Stimulated activated CD4-positive, alpha-beta T cell treated with anti-CD3 and anti-CD28 coated beads, Interleukin-1b, Interleukin-23, amount 100 ng/mL, for 4 hours (primary cell): ENCODE data around the gene KNCN.

ENCODE experiments used
- DNase-seq, 2 donors: peaks; one replicate each; pipeline ENCODE4 v3.0.0-alpha.2; 2020; ENCODE audit warnings: low read depth in 2 of 2

The KNCN gene

DNA sequence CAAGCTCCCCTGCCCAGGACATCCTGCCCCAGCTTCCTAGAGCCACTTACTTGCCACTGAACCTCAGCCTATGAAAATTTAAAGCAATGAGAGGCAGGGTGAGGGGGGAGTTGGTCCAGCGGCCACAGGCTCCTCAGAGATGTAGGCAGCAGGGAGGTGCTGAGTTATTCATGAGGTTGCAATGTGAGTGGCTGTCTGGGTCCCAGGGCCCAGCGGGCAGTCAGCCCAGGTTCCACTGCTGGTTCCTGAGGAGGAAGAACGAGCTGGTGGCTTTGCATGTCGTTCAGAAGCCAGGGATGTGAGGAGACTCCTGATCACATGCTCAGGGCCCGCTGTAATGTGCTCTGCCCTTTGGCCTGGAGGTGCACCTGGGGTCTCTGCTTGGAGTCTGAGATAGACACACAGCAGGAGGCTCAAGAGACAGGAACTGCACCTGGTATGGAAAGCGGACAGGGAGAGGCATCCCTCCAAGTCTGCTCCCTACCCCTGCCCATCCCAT, at the start of gene KNCN:
Gene KNCN (minus strand): TSS at position 51 of the 499 bp plus-strand sequence. CDS start 432 bp downstream, outside the sequence.
- no peak for DNase-seq

- DNase-seq, result no peak
Observed at GRCh38 chr1:46599059-46599970, 47.9 kb upstream of the KNCN start.

DNA sequence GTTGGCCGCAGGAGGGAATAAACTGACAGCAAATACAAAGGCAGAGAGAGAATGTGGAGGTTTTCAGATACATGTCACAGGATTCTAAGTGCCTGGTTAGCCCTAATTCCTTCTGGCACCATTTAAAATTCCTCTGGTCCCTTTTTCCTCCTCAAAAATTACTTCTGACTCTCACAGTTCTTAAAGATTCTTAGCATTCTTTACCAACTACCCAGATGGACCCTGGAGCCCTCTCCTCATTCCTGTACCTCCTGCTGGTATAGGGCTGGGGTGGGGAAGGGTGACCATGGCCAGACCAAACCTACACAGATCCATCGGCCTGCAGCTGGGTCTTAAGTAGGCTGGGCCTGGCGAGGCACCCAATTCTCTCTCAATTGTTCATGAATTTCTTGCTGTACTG, 45.4 kb upstream of the KNCN start:
- no peak for DNase-seq

DNA sequence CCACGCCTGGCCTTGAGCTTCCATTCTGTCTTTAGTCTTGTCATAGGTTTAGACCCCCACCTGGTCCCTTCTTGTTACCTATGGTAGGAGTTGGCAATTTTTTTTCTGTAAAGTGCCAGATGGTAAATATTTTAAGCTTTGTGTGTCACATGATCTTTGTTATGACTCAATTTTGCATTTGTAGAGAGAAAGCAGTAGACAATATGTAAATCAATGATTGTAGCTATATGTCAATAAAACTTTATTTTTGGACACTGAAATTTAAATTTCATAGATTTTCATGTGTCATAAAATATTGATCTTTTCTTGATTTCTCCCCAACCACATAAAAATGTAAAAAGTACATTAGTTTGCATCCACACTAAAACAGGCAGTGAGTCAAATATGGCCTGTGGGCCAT, 44.6 kb upstream of the KNCN start:
- no peak for DNase-seq

DNA sequence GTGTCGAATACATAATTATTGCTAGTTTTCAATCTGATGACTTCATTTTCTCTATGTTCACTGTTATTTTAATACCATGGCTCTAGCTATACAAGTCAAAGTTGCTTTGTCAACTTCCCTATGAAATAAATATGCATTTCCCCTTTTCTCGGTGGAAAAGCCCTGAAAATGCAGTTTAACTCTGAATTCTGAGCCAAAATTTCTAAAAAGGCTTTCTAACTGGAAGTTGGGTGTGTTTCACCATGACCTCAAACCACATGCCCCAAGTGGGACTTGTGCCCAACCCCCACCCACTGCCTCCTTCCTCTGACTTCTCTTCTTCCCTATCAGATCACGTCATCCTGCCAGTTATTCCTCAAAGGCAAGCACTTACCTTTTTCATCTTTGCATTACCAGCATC, 43.7 kb upstream of the KNCN start:
- no peak for DNase-seq

GRCh38 chr1:46594063-46594462, 42.6 kb upstream of the KNCN start:
- no peak for DNase-seq

DNA sequence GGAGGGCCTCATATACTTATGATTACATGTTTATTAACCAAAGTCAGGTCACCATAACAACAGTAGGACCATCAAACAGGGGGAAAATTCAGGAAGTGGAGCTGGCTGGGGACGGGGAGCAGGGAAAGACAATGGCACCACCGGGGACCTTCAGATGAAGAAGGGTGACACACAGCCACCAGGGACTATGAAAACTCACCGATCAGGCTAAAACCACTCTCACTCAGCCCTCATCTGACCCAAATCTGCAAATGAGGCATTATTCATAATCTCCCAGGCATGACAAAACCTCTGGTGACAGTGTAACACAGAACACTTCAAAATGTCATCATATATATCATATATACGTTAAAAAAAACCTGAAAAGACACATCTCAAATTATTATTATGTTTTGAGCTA, 41.4 kb upstream of the KNCN start:
- no peak for DNase-seq

GRCh38 chr1:46589529-46589928, 38.1 kb upstream of the KNCN start:
- no peak for DNase-seq

GRCh38 chr1:46587069-46587468, 35.6 kb upstream of the KNCN start:
- DNase-seq, result no peak

GRCh38 chr1:46585312-46585938, 34.0 kb upstream of the KNCN start:
- no peak for DNase-seq

GRCh38 chr1:46583494-46583893, 32.0 kb upstream of the KNCN start:
- no peak for DNase-seq

- no peak for DNase-seq
Observed at GRCh38 chr1:46582972-46583371, 31.5 kb upstream of the KNCN start.

DNA sequence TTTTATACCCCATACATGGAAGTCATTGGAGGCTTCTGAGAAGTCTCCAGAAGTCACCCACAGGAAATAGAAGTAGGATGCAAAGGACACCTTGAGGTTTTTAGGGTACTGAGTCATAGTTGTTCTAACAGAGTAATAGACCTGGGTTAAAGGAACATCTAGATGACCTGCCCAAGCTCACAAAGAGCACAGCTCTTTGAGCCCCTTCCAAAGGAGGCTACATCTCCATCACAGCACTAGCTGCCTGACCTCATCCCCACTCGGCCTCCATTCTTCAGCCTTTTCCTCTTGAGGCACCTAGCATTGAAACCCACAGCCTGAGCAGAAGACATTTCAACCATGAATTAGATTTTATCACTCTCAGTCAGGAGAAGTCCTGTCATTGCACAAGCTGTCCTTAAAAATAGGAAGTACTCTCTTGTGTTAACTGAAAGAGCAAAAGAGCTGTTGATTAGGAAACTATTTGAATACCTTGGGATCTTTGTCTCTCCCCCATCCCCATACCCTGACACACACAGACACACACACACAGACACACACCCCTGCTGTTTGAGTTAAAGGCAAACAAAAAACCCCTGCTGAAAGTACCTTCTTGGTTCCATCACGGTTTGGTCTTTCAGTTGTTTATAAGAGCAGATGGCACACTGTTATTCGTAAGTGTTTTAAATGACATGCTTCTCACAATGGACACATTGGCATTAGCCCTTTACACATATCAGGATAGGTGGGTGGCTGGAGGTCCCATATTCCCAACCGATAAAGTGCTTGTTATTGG, 30.4 kb upstream of the KNCN start:
- peak in 1 of 2 donors; percentile 10 for DNase-seq

GRCh38 chr1:46580140-46580903, 28.9 kb upstream of the KNCN start:
- no peak for DNase-seq

DNA sequence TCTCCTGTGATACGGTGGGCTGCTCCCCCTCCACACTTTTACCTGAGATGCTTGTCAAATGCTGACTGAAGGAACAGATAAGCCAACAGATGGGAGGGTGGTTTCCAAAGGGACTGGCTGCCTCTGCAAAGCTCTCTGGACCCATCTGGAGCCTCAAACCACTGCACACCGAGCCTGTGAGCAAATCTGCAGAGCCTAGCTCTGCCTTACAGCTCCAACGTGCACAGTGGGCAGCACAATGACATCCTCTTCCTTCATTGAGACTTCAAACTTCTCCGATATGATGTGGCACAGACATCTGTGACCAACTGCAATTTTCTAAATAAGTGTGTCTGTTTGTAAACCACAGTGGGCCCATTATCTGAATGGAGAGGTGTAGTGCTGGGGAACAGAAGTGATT, 26.2 kb upstream of the KNCN start:
- DNase-seq, result no peak

DNA sequence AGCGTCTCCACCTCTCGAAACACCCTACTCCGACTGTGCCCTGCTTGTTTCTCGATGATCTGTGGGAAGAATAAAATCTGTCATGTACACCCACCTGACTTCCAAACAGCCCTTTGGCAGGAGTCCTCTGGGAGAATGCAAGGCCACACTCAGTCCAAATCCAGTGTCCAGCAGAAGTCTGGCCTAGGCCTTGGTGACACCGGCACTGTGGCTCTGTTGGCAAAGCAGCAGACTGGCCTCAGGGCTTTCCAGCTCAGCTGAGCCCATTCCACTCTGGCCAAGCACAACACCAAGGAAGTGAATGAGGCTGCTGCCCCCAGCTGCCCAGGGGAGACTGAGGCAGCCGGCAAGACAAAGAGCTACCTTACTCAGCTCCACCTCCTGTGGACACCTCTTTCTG, 25.1 kb upstream of the KNCN start:
- no peak for DNase-seq

DNA sequence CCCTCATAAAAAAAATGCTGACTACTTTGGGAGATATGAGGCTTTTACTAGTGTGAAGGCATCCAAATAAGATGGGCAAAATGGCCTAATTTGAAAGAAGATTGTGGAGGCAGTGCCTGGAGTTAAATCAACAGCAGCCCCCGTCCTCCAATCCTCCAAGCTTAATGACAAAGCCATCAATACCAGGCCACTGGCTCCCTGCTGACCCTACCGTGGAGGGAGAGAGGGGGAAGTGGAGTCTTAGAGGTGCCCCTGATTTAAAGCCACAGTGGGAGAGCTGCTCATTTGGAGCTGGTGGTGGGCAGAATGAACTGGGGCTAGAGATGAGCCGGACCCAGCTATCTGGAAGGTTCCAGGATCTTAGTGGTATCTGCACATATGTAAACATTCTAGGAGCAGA, 24.3 kb upstream of the KNCN start:
- DNase-seq, result no peak

DNA sequence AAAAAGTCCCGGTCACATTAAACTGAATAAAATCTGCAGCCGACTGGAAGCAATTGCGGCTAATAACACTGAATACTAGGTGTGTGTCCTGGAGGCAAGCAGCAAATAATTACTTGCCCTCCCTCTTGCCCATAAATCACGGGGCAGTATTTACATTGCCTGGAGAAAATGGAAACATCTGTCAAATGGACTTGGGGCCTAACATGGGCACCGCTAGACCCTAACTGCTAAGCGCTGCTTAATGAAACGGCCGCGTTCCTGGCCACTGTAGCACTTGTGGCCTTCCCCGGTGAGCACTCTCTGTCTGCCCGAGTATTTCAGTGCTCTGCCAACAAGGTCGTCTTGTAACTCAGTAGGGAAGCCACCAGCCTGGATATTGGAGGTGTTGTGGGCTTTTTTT, 23.9 kb upstream of the KNCN start:
- DNase-seq, result no peak

- no peak for DNase-seq
Observed at GRCh38 chr1:46571691-46572225, 20.3 kb upstream of the KNCN start.

- DNase-seq, result no peak
Observed at GRCh38 chr1:46569884-46570725, 18.7 kb upstream of the KNCN start.
